Prostate gland (tissue), 2 donors: Measurements from ENCODE around the gene BABAM2.

Experiments
- POLR2AphosphoS5 ChIP-seq: sonication (generic); formaldehyde crosslinking; IDR thresholded peaks from one replicate; pipeline ENCODE4 v1.6.1; 2017; ENCODE audit warnings: antibody characterized with exemption
- TF ChIP-seq, protein P1 (sequence below), 4 experiments: fragments of 200-600 bp in 2 of 4; fragments of 450-650 bp in 2 of 4; sonication (generic) in 2 of 4; IDR thresholded peaks; 1 replicate in 3 of 4; 2 replicates in 1 of 4; pipeline ENCODE4 v1.5.1; 2016 to 2019; ENCODE audit warnings: antibody characterized with exemption in 4 of 4, mild to moderate bottlenecking in 2 of 4, moderate library complexity in 2 of 4

DNA sequence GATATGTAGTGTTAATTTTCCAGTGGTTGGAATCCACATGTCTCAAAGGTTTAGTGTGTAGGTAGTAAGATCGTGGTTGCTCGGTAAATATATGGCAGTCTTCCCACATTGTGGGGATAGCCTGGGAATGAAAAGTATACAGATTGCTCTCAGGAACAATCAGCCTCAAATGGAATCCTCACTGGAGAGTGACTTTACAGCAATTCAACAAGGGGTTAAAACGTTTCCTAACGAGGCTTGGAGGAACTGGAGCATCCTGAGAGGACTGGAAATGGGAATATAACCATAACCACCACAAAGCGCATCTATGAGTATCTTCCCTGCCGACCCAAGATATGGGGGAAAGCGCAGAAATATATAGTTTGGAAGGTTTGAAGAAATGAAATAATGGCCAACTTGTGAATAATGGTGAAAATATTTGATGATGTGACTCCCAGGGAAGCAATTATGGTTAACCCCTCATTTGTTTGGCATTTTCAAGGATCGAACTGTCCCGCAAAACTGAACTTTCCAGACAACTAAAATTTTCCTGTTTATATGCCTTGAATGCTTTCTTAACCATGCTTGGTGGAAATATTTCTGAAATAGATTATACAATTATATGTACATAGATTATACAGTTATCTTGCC, 401.4 kb downstream of the BABAM2 start:
- TF ChIP-seq, protein P1, sequence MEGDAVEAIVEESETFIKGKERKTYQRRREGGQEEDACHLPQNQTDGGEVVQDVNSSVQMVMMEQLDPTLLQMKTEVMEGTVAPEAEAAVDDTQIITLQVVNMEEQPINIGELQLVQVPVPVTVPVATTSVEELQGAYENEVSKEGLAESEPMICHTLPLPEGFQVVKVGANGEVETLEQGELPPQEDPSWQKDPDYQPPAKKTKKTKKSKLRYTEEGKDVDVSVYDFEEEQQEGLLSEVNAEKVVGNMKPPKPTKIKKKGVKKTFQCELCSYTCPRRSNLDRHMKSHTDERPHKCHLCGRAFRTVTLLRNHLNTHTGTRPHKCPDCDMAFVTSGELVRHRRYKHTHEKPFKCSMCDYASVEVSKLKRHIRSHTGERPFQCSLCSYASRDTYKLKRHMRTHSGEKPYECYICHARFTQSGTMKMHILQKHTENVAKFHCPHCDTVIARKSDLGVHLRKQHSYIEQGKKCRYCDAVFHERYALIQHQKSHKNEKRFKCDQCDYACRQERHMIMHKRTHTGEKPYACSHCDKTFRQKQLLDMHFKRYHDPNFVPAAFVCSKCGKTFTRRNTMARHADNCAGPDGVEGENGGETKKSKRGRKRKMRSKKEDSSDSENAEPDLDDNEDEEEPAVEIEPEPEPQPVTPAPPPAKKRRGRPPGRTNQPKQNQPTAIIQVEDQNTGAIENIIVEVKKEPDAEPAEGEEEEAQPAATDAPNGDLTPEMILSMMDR (IDR thresholded peaks at IDR 0.05) = no peak
- no peak for TF ChIP-seq POLR2AphosphoS5
